Activated T-cell treated with anti-CD3 and anti-CD28 coated beads for 4 hours (primary cell): ENCODE results near the gene SMIM41.

Experiments
- DNase-seq: peaks from one replicate; pipeline ENCODE4 v3.0.0-alpha.2; 2020

SMIM41 gene

DNA sequence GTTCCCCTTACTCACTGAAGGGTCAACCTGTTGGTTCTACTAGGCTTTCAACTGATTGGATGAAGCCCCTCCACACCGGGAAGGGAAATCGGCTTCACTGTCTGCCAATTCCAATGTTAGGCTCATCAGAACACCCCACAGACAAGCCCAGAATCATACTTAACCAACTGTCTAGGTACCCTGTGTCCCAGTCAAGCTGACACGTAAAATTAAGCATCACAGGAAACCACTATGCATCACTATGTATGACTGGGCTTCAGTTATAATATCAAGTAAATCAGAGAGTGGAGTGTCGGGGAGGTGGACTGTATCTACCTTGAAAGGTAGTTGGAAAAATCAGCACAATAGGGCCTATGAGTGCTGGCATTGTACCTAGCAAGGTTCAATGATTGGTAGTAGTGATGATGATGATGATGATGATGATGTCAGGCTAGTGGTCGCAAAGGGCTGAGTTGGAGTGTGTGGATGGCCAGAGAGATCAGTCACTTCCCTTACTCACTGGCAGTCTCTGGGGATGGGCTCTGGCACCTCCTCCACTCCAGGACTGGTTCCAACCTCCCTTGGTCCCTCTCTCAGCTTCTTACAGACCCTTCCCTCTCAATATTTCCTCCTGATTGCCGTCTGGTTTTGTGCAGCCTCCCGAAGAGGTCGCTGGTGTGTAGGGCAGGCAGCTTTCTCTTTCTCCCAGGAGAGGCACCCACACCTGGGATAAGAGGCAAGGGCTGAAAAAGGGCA is 13.0 kb upstream of the SMIM41 start:
- DNase-seq = no peak

GRCh38 chr12:52067081-52067374 is 12.5 kb upstream of the SMIM41 start:
- DNase-seq = no peak

DNA sequence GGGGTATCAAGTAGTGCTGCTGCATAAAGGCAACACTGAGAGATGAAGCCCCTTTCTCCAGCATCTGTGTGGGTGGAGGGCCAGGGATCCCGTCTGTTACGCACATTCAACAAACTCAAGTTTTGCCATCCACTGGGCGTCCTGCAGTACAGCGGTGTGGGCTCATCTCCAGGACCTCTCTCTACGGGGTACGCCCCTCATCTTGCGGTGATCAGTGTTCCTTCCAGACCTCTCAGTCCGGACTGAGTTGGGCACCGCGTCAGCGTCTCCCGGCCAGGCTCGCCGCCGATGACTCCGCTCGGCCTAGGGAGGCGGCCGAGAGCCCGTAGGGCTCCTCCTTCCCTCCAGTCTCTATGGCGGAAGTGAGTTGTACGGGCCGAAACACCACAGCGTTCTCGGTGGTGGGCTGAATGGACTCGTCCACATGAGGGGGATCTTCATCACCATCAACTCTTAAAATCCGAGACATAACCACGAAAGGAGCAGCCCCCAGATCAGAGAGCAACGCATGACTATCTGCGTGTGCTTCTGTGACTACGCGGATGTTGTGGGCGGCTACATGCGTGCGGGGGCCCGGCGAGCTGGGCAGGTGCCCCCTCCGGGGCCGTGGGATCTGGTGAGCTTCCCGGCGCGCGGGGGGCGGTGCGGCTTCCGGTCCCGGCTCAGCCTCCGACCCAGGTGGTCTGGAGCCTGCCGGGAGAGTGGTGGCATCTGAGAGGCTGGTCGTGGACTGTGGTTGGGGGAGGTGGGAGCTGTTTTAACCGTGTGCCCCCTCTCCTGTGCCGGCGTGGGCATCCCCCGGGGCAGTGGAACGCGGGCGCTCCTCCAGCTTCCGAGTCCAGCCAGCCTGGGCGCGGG is 9.9 kb upstream of the SMIM41 start, which contains the start of gene ATG101:
ATG101 (plus strand) TSS at position 652 of the 858 bp plus-strand sequence. CDS start 3,673 bp downstream, outside the sequence.
- DNase-seq = peak; percentile 79

DNA sequence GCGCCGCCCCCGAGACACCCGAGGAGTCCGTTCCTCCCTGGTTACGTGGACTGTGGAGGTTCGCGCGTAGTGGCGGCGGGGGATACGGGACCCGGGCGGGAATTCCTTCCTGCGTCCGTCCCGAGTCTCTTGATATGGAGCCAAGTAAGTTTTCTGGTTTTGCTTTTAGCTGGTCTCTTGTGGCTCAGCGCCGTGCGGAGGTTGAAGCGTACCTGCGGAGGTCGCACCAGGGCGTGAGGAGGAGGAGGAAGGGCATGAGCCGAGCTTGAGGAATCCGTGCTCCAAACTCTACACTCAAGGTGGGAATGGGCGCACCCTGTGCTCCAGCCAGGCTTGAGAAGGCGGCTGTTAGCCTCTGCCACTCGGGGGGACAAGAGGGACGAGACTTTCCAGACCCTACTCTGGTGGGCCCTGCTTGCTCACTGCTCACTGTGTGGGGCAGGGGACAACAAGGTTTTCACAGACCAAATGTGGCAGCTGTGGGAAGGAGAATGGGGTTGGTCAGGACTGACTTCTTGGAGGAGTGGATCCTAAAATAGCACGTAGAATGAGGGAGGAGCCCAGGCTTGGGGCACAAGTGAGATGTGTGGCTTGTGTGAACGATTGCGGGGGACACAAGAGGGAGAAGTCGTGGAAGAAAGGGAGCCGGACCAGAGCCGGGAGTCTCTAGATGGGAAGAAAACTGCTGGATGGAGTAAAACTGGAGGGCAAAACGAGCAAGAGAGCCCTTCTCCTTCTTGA is 9.1 kb upstream of the SMIM41 start:
- no peak for DNase-seq

- no peak for DNase-seq
Observed at GRCh38 chr12:52073531-52074381, 5.7 kb upstream of the SMIM41 start.

GRCh38 chr12:52074971-52075724 is 4.4 kb upstream of the SMIM41 start:
- DNase-seq = no peak

- DNase-seq = no peak
Observed at GRCh38 chr12:52076811-52077210, 2.7 kb upstream of the SMIM41 start.

- DNase-seq = no peak
Observed at GRCh38 chr12:52078276-52078675, 1.2 kb upstream of the SMIM41 start.

DNA sequence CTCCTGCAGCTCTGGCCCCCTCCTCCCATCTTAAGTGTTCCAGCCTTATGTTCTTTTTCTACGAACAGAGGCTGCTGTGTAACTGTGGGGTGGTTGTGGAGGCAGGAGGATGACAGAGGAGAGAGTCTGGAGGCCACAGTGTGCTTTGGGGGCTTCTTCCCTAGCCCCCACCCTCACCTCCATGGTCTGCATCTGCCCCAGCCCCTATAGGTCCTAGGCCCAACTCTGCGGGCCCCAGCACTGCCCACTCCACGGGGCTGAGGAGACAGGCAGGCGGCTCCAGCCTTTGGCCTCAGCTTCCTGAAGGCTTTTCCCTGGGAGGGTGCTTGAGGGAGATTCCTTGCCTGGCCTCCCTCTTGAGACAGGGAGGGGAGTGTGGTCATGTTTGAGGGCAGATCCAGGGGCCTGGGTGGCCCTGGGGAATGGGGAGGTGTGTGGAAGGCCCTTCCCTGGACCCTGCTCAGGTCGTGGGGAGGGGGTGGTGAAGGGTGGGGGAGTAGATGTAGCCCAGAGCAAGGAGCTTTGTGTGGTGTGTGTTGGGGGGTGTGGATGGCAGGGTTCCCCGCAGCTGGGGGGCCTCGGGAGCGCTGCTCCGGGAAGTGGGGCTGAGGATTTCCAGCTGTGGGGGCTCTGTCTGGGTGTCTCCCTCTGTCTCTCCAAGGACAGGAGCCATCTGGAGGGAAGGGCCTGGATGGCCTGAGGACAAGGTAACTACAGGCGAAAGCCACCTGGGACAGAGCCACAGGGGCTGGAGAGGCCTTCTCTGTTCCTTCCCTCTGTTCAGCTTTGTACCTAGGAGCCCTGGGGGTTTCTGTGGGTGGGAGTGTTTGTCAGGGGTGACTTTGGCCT is 1.1 kb downstream of the SMIM41 start:
- no peak for DNase-seq

GRCh38 chr12:52081263-52081733 is 1.8 kb downstream of the SMIM41 start:
- no peak for DNase-seq

- DNase-seq = no peak
Observed at GRCh38 chr12:52082026-52082668, 2.6 kb downstream of the SMIM41 start.

DNA sequence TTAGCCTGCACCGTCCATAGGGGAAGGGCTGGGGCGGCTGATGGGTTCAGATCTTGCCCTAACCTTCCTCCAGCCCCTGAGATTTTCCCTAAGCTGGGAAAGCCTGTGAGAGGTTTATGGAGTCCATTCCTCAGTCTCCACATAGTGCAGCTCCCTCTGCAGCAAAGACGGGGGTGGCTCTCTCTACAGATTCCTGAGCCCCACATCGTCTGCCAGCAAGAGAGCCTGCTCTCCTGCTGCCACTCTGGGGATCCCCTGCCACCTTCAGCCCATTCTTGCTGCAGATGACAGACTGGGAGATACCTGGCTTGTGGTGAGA is 3.1 kb downstream of the SMIM41 start:
- no peak for DNase-seq

DNA sequence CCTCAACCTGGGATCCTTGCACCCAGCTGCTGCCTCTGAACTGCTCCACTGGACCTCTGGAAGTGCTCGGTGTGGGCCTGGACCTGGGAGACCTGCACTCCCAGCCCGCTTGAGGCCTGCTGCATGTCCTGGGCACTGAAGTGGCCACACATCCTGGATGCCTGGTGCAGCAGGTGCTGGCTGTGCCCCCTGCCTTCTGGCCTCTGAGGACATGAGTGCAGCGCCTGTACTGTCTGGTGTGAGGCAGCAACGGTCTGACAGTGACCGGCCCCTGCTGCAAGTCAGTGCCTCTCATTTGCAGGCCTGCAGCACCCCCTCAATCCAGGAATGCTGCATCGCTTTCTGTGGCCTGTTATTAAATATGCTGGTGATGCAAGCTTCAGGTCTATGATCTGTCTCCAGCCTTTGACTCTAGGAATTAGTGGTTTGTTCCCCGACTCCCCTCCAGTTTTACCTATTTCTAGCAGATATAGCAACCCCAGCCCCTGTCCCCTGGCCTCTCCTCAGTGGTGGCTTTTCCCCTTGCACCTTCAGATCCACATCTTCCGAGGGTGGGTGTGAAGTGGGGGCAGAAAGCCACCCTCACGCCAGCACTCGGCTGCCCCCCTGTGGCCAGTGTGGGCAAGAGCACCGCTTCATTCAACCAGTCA is 3.6 kb downstream of the SMIM41 start:
- peak; percentile 74 for DNase-seq

GRCh38 chr12:52083638-52083996 is 4.1 kb downstream of the SMIM41 start:
- DNase-seq = no peak

- DNase-seq = no peak
Observed at GRCh38 chr12:52084491-52085231, 5.2 kb downstream of the SMIM41 start.

GRCh38 chr12:52085682-52086180 is 6.2 kb downstream of the SMIM41 start:
- DNase-seq = no peak

DNA sequence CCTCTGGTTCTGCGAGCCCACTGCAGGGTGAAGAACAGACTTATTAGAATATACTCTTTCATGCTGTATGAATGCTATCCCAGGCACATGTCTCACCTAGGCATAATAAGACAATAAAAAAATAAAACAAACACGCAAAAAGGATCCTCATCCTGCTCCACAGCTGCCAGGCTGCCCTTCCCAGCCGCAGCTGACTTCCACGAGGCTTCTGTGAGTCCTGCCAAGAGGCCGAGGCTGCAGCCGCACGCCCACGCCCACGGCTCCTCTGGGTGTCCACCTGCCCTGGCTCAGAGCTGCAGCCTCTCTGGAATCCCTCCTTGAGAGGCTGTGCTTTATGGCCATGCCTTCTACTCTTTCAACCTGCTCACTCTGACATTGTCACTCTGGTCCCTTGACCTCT is 6.9 kb downstream of the SMIM41 start:
- DNase-seq = no peak

GRCh38 chr12:52086944-52087835 is 7.7 kb downstream of the SMIM41 start:
- no peak for DNase-seq
